A673 (cell line): ENCODE data around the gene DNAJC1.

Experiments
- EZH2 ChIP-seq: fragments of 200-600 bp; sonication (generic); IDR thresholded peaks from 2 replicates; pipeline ENCODE4 v1.6.1; 2017; ENCODE audit warnings: borderline replicate concordance, low read depth, mild to moderate bottlenecking, mixed read lengths, antibody characterized with exemption, low read length; ENCODE audit not compliant: poor library complexity, severe bottlenecking
- TF ChIP-seq, protein P1 (sequence below): fragments of 300-800, 200-600 bp; sonication (generic); conservative IDR thresholded peaks from 2 replicates; pipeline ENCODE4 v1.5.1; 2017; ENCODE audit warnings: low read depth, mild to moderate bottlenecking, antibody characterized with exemption, low read length, moderate library complexity, mixed read lengths

DNA sequence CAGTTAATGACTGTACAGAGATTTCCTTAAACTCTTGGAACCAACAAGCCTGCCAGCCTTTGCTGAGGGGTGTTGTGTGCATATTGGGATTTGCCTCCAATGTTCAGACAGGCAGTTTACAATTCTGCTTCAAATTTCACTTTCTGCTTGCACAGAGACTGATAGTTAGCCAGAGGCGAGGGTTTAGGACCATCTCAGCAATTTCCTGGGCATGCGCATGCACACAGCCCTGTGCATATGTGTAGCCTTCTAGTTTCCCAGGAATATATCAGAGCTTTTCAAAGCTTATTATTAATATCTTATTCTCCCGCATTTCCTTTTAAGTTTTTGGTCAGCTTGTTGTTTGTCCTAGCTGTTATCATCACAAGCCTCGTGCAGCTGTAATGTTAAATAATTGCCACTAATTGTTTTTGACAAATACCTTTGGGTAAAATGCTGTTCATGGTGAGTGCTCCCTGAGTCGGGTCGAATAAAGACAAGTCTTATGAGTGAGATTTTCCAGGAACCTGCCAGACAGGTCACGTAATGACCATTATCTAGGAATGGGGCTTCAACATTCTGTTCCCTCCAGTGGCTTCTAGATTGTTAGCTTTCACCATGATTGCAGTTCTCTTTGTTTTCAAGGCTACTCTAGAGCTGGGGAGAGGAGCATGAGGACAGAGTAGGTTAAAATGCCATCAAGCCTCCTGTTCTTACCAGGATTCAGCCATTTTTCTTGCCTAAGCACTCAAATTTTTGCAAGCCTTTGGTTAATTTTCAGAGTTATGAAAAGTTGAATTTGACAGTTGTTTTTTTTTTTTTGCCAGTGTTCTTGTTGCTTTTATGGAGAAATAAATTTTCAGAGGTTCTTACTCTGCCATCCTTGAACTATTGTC is 24.1 kb upstream of the DNAJC1 start:
- TF ChIP-seq, protein P1, sequence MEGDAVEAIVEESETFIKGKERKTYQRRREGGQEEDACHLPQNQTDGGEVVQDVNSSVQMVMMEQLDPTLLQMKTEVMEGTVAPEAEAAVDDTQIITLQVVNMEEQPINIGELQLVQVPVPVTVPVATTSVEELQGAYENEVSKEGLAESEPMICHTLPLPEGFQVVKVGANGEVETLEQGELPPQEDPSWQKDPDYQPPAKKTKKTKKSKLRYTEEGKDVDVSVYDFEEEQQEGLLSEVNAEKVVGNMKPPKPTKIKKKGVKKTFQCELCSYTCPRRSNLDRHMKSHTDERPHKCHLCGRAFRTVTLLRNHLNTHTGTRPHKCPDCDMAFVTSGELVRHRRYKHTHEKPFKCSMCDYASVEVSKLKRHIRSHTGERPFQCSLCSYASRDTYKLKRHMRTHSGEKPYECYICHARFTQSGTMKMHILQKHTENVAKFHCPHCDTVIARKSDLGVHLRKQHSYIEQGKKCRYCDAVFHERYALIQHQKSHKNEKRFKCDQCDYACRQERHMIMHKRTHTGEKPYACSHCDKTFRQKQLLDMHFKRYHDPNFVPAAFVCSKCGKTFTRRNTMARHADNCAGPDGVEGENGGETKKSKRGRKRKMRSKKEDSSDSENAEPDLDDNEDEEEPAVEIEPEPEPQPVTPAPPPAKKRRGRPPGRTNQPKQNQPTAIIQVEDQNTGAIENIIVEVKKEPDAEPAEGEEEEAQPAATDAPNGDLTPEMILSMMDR = no peak
- TF ChIP-seq EZH2 = no peak
